HEK293 (cell line): ENCODE results near the gene ZFHX3.
A peak's percentile ranks its signal among the peaks of the same experiment; 100 is the strongest.

ENCODE experiments used
- CTCF ChIA-PET: fragments of 350-600 bp; formaldehyde crosslinking; extraction: SDS; loops from one replicate; lab custom pipeline; 2021; ENCODE audit warnings: antibody characterized with exemption; lab: Yijun Ruan, JAX
- POLR2A ChIA-PET: fragments of 300-600 bp; formaldehyde crosslinking; extraction: SDS; loops from one replicate; lab custom pipeline; 2020; ENCODE audit warnings: antibody characterized with exemption, inconsistent platforms; lab: Yijun Ruan, JAX
- H3K27ac ChIP-seq: fragments of 200-500 bp; sonication (Bioruptor generic); 2 replicates; pipeline ENCODE4 v1.5.1; 2014; ENCODE audit warnings: low read depth, low read length, control low read depth, inconsistent platforms; ENCODE audit errors: extremely low read depth
- H3K36me3 ChIP-seq, 2 experiments: fragments of 200-500 bp in 1 of 2; sonication (Bioruptor generic) in 1 of 2; 1 replicate in 1 of 2; 2 replicates in 1 of 2; pipeline ENCODE4 v1.5.1; 2014 to 2017; ENCODE audit warnings: inconsistent platforms in 2 of 2, low read length in 2 of 2; ENCODE audit not compliant: control insufficient read depth in 2 of 2, insufficient read depth in 1 of 2
- H3K4me1 ChIP-seq: fragments of 200-500 bp; sonication (Bioruptor generic); 2 replicates; pipeline ENCODE4 v1.5.1; 2014; ENCODE audit warnings: mild to moderate bottlenecking, low read length, inconsistent platforms; ENCODE audit not compliant: control insufficient read depth, insufficient read depth
- H3K4me3 ChIP-seq: 2 replicates; pipeline ENCODE4 v1.5.1; 2011; ENCODE audit warnings: low read depth, mild to moderate bottlenecking, control low read depth, low read length, moderate library complexity
- H3K9me3 ChIP-seq: fragments of 200-500 bp; sonication (Bioruptor generic); 2 replicates; pipeline ENCODE4 v1.5.1; 2014; ENCODE audit warnings: low read depth, low read length, inconsistent platforms; ENCODE audit not compliant: control insufficient read depth, insufficient read depth
- EGR2 ChIP-seq: fragments of 450-650 bp; formaldehyde crosslinking; IDR thresholded peaks from 2 replicates; pipeline ENCODE4 v1.5.1; 2016; ENCODE audit warnings: low read depth, missing biosample characterization, missing genetic modification characterization
- GFI1B ChIP-seq: fragments of 450-650 bp; formaldehyde crosslinking; IDR thresholded peaks from 2 replicates; pipeline ENCODE4 v1.5.1; 2016; ENCODE audit warnings: missing biosample characterization, missing genetic modification characterization
- GLIS2 ChIP-seq: fragments of 450-650 bp; formaldehyde crosslinking; IDR thresholded peaks from 2 replicates; pipeline ENCODE4 v1.5.1; 2016; ENCODE audit warnings: missing biosample characterization, missing genetic modification characterization
- HOXD13 ChIP-seq: sonication (generic); formaldehyde crosslinking; IDR thresholded peaks from 2 replicates; pipeline ENCODE4 v1.8.0; 2022; ENCODE audit warnings: missing genetic modification reagents, borderline replicate concordance
- KLF1 ChIP-seq: fragments of 450-650 bp; formaldehyde crosslinking; IDR thresholded peaks from 2 replicates; pipeline ENCODE4 v1.5.1; 2016; ENCODE audit warnings: missing biosample characterization, missing genetic modification characterization
- OSR2 ChIP-seq: fragments of 450-650 bp; formaldehyde crosslinking; IDR thresholded peaks from 2 replicates; pipeline ENCODE4 v1.5.1; 2016; ENCODE audit warnings: missing biosample characterization, missing genetic modification characterization
- PRDM1 ChIP-seq: fragments of 450-650 bp; formaldehyde crosslinking; IDR thresholded peaks from 2 replicates; pipeline ENCODE4; 2016; ENCODE audit warnings: missing biosample characterization, missing genetic modification characterization
- SP2 ChIP-seq: fragments of 450-650 bp; formaldehyde crosslinking; IDR thresholded peaks from 2 replicates; pipeline ENCODE4 v1.5.1; 2016; ENCODE audit warnings: missing biosample characterization, missing genetic modification characterization
- ZNF121 ChIP-seq: fragments of 450-650 bp; formaldehyde crosslinking; IDR thresholded peaks from 2 replicates; pipeline ENCODE4 v1.5.1; 2016; ENCODE audit warnings: missing biosample characterization, missing genetic modification characterization
- ZNF23 ChIP-seq: fragments of 450-650 bp; formaldehyde crosslinking; IDR thresholded peaks from 2 replicates; pipeline ENCODE4 v1.5.1; 2016; ENCODE audit warnings: missing biosample characterization, missing genetic modification characterization, borderline replicate concordance
- ZNF24 ChIP-seq: fragments of 450-650 bp; formaldehyde crosslinking; IDR thresholded peaks from 2 replicates; pipeline ENCODE4 v1.5.1; 2016; ENCODE audit warnings: missing biosample characterization, missing genetic modification characterization
- ZNF266 ChIP-seq: fragments of 450-650 bp; formaldehyde crosslinking; IDR thresholded peaks from 2 replicates; pipeline ENCODE4 v1.5.1; 2016; ENCODE audit warnings: missing biosample characterization, missing genetic modification characterization, low read depth
- ZNF426 ChIP-seq: fragments of 450-650 bp; formaldehyde crosslinking; IDR thresholded peaks from 2 replicates; pipeline ENCODE4 v1.5.1; 2017; ENCODE audit warnings: missing biosample characterization, missing genetic modification characterization, mild to moderate bottlenecking, inconsistent platforms, moderate library complexity
- ZNF510 ChIP-seq: fragments of 450-650 bp; formaldehyde crosslinking; IDR thresholded peaks from 2 replicates; pipeline ENCODE4 v1.5.1; 2018; ENCODE audit warnings: mild to moderate bottlenecking, missing genetic modification characterization, missing biosample characterization; ENCODE audit not compliant: insufficient replicate concordance
- ZNF629 ChIP-seq: fragments of 450-650 bp; formaldehyde crosslinking; IDR thresholded peaks from 2 replicates; pipeline ENCODE4 v1.5.1; 2017; ENCODE audit warnings: missing biosample characterization, missing genetic modification characterization
- ZNF677 ChIP-seq: fragments of 450-650 bp; IDR thresholded peaks from 2 replicates; pipeline ENCODE4 v1.5.0; 2018; ENCODE audit warnings: missing biosample characterization, mild to moderate bottlenecking, missing genetic modification characterization, moderate library complexity
- ZNF747 ChIP-seq: fragments of 450-650 bp; formaldehyde crosslinking; IDR thresholded peaks from 2 replicates; pipeline ENCODE4 v1.5.1; 2016; ENCODE audit warnings: missing biosample characterization, missing genetic modification characterization
- ZNF76 ChIP-seq: fragments of 450-650 bp; formaldehyde crosslinking; IDR thresholded peaks from 2 replicates; pipeline ENCODE4; 2016; ENCODE audit warnings: low read depth, missing biosample characterization, missing genetic modification characterization, borderline replicate concordance
- TF ChIP-seq, protein P1 (sequence below): fragments of 450-650 bp; formaldehyde crosslinking; IDR thresholded peaks from 2 replicates; pipeline ENCODE4 v1.5.1; 2016; ENCODE audit warnings: missing biosample characterization, missing genetic modification characterization, borderline replicate concordance
- TF ChIP-seq, protein P2 (sequence below): sonication (generic); formaldehyde crosslinking; IDR thresholded peaks from 2 replicates; pipeline ENCODE4 v1.8.1; 2022; ENCODE audit warnings: mild to moderate bottlenecking, moderate library complexity, missing genetic modification reagents
- TF ChIP-seq, protein P3 (sequence below): fragments of 450-650 bp; formaldehyde crosslinking; IDR thresholded peaks from 2 replicates; pipeline ENCODE4 v1.5.1; 2017; ENCODE audit warnings: missing biosample characterization, mild to moderate bottlenecking, missing genetic modification characterization, moderate library complexity

ZFHX3 gene

GRCh38 chr16:72833969-72834368 lies 214.0 kb downstream of the ZFHX3 start:
- TF ChIP-seq ZNF629 (tag by site-specific recombination) (no peak), ZNF747 (tag by site-specific recombination) (no peak), ZNF121 (tag by site-specific recombination) (peak; percentile 91), ZNF23 (no peak)
- TF ChIP-seq, protein P1, sequence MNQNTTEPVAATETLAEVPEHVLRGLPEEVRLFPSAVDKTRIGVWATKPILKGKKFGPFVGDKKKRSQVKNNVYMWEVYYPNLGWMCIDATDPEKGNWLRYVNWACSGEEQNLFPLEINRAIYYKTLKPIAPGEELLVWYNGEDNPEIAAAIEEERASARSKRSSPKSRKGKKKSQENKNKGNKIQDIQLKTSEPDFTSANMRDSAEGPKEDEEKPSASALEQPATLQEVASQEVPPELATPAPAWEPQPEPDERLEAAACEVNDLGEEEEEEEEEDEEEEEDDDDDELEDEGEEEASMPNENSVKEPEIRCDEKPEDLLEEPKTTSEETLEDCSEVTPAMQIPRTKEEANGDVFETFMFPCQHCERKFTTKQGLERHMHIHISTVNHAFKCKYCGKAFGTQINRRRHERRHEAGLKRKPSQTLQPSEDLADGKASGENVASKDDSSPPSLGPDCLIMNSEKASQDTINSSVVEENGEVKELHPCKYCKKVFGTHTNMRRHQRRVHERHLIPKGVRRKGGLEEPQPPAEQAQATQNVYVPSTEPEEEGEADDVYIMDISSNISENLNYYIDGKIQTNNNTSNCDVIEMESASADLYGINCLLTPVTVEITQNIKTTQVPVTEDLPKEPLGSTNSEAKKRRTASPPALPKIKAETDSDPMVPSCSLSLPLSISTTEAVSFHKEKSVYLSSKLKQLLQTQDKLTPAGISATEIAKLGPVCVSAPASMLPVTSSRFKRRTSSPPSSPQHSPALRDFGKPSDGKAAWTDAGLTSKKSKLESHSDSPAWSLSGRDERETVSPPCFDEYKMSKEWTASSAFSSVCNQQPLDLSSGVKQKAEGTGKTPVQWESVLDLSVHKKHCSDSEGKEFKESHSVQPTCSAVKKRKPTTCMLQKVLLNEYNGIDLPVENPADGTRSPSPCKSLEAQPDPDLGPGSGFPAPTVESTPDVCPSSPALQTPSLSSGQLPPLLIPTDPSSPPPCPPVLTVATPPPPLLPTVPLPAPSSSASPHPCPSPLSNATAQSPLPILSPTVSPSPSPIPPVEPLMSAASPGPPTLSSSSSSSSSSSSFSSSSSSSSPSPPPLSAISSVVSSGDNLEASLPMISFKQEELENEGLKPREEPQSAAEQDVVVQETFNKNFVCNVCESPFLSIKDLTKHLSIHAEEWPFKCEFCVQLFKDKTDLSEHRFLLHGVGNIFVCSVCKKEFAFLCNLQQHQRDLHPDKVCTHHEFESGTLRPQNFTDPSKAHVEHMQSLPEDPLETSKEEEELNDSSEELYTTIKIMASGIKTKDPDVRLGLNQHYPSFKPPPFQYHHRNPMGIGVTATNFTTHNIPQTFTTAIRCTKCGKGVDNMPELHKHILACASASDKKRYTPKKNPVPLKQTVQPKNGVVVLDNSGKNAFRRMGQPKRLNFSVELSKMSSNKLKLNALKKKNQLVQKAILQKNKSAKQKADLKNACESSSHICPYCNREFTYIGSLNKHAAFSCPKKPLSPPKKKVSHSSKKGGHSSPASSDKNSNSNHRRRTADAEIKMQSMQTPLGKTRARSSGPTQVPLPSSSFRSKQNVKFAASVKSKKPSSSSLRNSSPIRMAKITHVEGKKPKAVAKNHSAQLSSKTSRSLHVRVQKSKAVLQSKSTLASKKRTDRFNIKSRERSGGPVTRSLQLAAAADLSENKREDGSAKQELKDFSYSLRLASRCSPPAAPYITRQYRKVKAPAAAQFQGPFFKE (tag by site-specific recombination), result no peak
- Histone ChIP-seq H3K27ac (no peak overlapping the region), H3K4me3 (no peak overlapping the region), H3K36me3 (peaks cover 0 to 15% of the 10 kb centered on the region in 2 experiments; a peak in 2 of 3 replicates), H3K9me3 (no peaks in the 10 kb centered on the region), H3K4me1 (no peaks in the 10 kb centered on the region)
- ChIA-PET POLR2A (no interaction called here), CTCF (interaction anchor here (0.6 to 3.9 kb wide), 6 partner anchors 12 to 500 kb away, joined by 3 to 54 read pairs (median 4); no protein-coding TSS in a partner anchor)

GRCh38 chr16:72833482-72833881 lies 214.4 kb downstream of the ZFHX3 start:
- Histone ChIP-seq H3K27ac (no peak overlapping the region), H3K36me3 (peaks cover 0 to 15% of the 10 kb centered on the region in 2 experiments; a peak in 2 of 3 replicates), H3K4me3 (no peak overlapping the region), H3K4me1 (no peaks in the 10 kb centered on the region), H3K9me3 (no peaks in the 10 kb centered on the region)
- ChIA-PET POLR2A (no interaction called here), CTCF (interaction anchor here (0.6 to 3.9 kb wide), 31 partner anchors 7 to 1045 kb away, joined by 3 to 54 read pairs (median 5); no protein-coding TSS in a partner anchor)
- TF ChIP-seq ZNF677 (tag by site-specific recombination) (no peak), ZNF266 (tag by site-specific recombination) (no peak), GLIS2 (tag by site-specific recombination) (no peak), PRDM1 (tag by site-specific recombination) (no peak), EGR2 (tag by site-specific recombination) (no peak), SP2 (tag by site-specific recombination) (no peak), ZNF426 (tag by site-specific recombination) (no peak), ZNF510 (no peak), ZNF24 (no peak), KLF1 (tag by site-specific recombination) (0 out of 2 replicates have a peak, but pooled peaks have one; percentile 43), ZNF76 (no peak), HOXD13 (CRISPR knock-in tag) (no peak), OSR2 (0 out of 2 replicates have a peak, but pooled peaks have one; percentile 8), GFI1B (no peak)
- TF ChIP-seq, protein P2, sequence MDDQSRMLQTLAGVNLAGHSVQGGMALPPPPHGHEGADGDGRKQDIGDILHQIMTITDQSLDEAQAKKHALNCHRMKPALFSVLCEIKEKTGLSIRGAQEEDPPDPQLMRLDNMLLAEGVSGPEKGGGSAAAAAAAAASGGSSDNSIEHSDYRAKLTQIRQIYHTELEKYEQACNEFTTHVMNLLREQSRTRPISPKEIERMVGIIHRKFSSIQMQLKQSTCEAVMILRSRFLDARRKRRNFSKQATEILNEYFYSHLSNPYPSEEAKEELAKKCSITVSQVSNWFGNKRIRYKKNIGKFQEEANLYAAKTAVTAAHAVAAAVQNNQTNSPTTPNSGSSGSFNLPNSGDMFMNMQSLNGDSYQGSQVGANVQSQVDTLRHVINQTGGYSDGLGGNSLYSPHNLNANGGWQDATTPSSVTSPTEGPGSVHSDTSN, result no peak
- TF ChIP-seq, protein P3, sequence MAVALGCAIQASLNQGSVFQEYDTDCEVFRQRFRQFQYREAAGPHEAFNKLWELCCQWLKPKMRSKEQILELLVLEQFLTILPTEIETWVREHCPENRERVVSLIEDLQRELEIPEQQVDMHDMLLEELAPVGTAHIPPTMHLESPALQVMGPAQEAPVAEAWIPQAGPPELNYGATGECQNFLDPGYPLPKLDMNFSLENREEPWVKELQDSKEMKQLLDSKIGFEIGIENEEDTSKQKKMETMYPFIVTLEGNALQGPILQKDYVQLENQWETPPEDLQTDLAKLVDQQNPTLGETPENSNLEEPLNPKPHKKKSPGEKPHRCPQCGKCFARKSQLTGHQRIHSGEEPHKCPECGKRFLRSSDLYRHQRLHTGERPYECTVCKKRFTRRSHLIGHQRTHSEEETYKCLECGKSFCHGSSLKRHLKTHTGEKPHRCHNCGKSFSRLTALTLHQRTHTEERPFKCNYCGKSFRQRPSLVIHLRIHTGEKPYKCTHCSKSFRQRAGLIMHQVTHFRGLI (tag by site-specific recombination), result no peak
- TF ChIP-seq, all 188 proteins: peak for 2
